ENCODE data around the gene RIN3. TPM values are rescaled to one million over a fixed set of nuclear protein-coding genes. Genes with fewer than 3 reads are reported as not detected.

RIN3 gene
- total RNA-seq, 1 donor from 2014 or later = under 0.01 TPM

- FAIRE-seq = no peak
These were observed 142.9 kb downstream of the RIN3 start for GRCh38 chr14:92656306-92657081.

GRCh38 chr14:92657457-92658142 lies 144.0 kb downstream of the RIN3 start:
- FAIRE-seq (no peak), DNase-seq (ENCODE audit: low spot score in 2 of 2) (no peak)

More at GRCh38 chr14:92656306-92657081, 142.9 kb downstream of the RIN3 start:
- DNase-seq (ENCODE audit: low spot score in 2 of 2) = no peak

- no peak for DNase-seq (ENCODE audit: low spot score in 2 of 2)
- FAIRE-seq = no peak
These were observed 144.6 kb downstream of the RIN3 start for GRCh38 chr14:92658160-92658559.

GRCh38 chr14:92658684-92659083 lies 145.1 kb downstream of the RIN3 start:
- no peak for FAIRE-seq
- DNase-seq (ENCODE audit: low spot score in 2 of 2) = no peak

- FAIRE-seq = no peak
- no peak for DNase-seq (ENCODE audit: low spot score in 2 of 2)
These were observed 146.4 kb downstream of the RIN3 start for GRCh38 chr14:92659765-92660561.

- FAIRE-seq (no peak), DNase-seq (ENCODE audit: low spot score in 2 of 2) (no peak)
These were observed 147.0 kb downstream of the RIN3 start for GRCh38 chr14:92660571-92660970.

- no peak for FAIRE-seq
These were observed 149.5 kb downstream of the RIN3 start for GRCh38 chr14:92663049-92663448.

GRCh38 chr14:92665661-92666110 lies 152.1 kb downstream of the RIN3 start:
- FAIRE-seq (no peak), DNase-seq (ENCODE audit: low spot score in 2 of 2) (no peak)

More at GRCh38 chr14:92663049-92663448, 149.5 kb downstream of the RIN3 start:
- DNase-seq (ENCODE audit: low spot score in 2 of 2) = no peak

- DNase-seq (ENCODE audit: low spot score in 2 of 2) (no peak), FAIRE-seq (no peak)
These were observed 152.7 kb downstream of the RIN3 start for GRCh38 chr14:92666251-92666650.

GRCh38 chr14:92668276-92668973 lies 154.8 kb downstream of the RIN3 start:
- DNase-seq (ENCODE audit: low spot score in 2 of 2) = no peak
- no peak for FAIRE-seq

- FAIRE-seq (no peak), DNase-seq (ENCODE audit: low spot score in 2 of 2) (no peak)
These were observed 156.6 kb downstream of the RIN3 start for GRCh38 chr14:92670160-92670559.

- no peak for DNase-seq (ENCODE audit: low spot score in 2 of 2)
These were observed 157.2 kb downstream of the RIN3 start for GRCh38 chr14:92670643-92671366.

GRCh38 chr14:92673601-92674150 lies 160.1 kb downstream of the RIN3 start:
- no peak for FAIRE-seq

More at GRCh38 chr14:92670643-92671366, 157.2 kb downstream of the RIN3 start:
- no peak for FAIRE-seq

GRCh38 chr14:92675421-92675820 lies 161.8 kb downstream of the RIN3 start:
- DNase-seq (ENCODE audit: low spot score in 2 of 2) (no peak), FAIRE-seq (no peak)

More at GRCh38 chr14:92673601-92674150, 160.1 kb downstream of the RIN3 start:
- DNase-seq (ENCODE audit: low spot score in 2 of 2) = no peak

- no peak for FAIRE-seq
- no peak for DNase-seq (ENCODE audit: low spot score in 2 of 2)
These were observed 162.4 kb downstream of the RIN3 start for GRCh38 chr14:92675976-92676375.

- DNase-seq (ENCODE audit: low spot score in 2 of 2) (no peak), FAIRE-seq (no peak)
These were observed 163.0 kb downstream of the RIN3 start for GRCh38 chr14:92676403-92677086.

- DNase-seq (ENCODE audit: low spot score in 2 of 2) (no peak), FAIRE-seq (no peak)
These were observed 163.6 kb downstream of the RIN3 start for GRCh38 chr14:92677087-92677668.

- FAIRE-seq = no peak
- no peak for DNase-seq (ENCODE audit: low spot score in 2 of 2)
These were observed 164.4 kb downstream of the RIN3 start for GRCh38 chr14:92677955-92678354.
